Dedifferentiated amniotic fluid mesenchymal stem cell (primary cell): ENCODE results near the gene ILDR1.
"Not testable (repeated sequence)": the region's sequence is repeated elsewhere in the genome, so short reads cannot be mapped to it uniquely, and the experiment has no call there.

Experiments used
- DNase-seq: peaks from one replicate; pipeline ENCODE4 v3.0.0-alpha.2; 2016; ENCODE audit errors: extremely low spot score

ILDR1 gene

DNA sequence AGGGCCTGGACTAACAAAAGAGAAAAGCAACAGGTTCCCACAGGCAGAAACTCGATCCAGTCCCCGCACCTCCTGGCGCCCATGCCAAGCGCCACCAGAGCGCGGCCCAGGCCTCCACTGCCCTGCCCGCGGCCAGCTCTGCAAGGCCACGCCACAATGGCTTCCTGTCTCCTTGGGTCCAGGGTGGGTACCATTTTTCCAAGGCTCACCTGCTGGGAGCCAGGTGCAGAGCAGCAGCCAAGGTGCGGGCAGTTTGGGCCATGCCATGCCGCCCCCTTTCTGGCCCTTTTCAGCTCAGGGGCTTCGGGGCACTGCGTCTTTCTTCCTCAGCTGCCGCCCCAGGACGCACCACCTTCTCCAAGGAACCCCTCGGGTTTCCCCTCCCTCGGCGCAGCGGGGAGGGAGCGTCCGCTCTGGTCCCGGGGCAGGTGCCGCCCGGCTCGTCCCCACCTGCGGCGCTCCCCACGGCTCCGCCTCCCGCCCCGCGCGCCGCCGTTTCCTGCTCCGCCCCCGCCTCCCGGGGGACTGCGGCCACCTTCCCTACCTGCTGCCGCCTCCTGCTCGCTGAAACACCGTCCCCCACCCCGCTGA is at the start of gene ILDR1:
Gene ILDR1 (minus strand): TSS at position 437 of the 591 bp plus-strand sequence. CDS start 170 bp downstream, at position 267.
- DNase-seq, result no peak

DNA sequence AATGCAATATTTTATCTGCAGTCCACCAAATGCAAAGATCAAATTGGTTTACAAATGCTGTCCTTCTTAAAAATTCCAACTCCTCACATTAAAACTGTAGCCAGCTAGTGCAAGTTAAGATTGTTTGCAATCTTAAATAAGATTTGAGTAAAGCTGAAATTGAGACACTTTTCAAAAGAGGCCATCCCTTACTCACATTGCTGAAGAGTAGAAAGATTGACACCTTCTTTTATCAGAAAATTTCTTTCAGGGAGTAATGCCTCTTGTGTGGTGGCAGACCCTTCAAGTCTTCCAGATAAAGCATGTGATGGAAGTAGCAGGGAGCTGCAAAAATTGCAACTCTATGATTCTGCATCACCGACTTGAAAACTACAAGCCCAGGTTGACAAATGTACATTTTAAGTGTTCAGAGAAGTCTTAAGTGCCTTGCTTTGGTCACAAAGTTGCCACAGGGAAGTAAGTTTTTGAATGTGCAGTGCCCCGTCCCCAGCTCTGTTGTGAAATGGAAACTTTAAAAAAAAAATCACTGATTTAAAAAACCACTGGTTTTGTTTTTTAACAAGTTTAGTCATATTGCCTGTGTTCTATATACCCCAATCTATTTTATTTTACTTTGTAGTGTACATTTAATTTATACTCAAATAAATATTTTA is 45.7 kb upstream of the ILDR1 start:
- no peak for DNase-seq

DNA sequence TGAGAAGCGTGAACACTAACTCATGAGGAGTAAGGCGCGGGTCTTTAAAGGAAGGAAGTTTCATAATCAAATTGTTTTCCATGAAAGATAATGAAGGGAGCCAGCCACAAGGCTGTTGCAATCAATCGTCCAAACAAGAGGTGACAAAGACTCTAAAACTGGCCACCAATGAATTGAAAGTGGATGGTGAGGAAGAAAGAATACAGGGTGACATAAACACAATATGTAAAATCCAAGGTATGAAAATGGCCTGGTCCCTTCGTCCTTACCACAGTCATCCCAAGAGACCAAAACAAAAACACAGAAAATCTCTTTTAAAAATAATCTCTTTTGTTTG is 45.1 kb upstream of the ILDR1 start:
- no peak for DNase-seq

DNA sequence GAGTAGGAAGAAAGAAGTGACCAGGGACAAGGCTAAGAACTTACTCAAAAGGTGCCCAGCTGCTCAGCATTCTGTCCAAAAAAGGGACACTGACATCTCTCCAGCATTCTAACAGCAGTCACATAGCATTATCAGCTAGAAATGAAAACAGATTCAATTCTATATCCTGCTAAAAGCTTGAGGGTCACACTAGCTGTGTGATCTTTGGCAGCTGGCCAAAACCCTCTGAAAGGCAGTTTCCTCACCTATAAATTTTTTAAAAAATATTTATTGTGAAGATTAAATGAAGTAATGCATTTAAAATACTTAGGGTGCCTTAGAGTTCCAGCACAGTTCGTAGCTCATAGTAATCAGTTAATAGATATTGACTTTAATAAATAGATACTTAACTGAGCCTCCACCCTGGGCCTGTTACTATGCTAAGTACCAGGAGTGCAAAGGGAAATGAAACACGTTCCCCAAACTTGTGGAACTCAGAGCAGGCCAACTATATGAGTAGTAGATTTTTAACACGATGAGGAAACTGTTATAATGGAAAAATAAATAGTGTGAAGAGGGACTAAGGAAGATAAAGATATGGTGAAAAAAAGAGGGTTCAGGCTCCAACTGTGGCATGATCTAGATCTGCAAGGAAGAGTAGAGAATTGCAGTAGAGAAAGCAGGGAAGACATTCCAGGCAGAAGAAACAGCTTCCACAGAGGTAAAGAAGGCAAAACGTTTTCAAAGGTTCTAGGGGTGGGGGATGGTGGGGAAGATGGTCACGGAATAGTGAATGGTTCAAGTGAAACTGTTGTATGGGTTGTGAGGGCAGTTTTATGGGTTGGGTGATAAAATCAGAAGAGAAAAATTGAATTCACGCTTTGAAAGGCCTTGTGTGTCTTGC is 44.5 kb upstream of the ILDR1 start:
- no peak for DNase-seq

DNA sequence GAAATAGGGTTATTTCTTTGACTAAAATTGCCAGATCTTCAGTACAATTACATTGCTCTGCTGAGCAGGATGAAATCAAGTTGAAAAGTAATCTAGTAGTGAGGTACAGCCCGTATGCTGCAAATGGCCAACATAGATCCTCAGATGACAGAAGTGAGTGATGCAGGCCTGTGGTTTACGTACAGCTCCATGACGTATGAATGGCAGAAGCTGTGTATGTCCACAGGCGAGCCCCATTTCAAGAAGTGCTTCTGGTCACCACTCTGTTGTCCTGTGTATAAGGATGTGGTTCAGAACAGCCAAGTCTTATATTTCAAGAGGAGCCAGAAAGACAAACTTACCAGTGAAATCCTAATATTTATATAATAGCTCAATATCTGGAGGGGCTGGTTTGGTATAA is 42.3 kb upstream of the ILDR1 start:
- no peak for DNase-seq

DNA sequence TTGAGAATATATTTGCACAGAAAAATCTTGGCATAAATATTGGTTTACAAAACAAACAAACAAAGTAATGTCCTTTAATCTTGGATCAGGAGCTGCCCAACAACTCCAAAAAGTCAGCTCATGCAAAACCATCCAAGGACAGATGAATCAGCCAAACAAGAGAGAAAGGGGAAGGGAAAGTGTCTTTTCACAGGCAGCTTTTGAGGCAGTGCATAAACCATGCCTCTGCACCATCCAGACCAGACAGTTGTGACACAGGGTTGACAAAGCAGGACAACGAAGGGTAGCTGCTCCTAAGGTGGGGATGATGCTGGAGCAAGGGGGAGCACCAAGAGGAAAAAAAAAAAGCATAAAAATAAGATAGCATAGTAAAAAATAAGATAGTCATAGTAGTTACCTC is 41.9 kb upstream of the ILDR1 start:
- no peak for DNase-seq

DNA sequence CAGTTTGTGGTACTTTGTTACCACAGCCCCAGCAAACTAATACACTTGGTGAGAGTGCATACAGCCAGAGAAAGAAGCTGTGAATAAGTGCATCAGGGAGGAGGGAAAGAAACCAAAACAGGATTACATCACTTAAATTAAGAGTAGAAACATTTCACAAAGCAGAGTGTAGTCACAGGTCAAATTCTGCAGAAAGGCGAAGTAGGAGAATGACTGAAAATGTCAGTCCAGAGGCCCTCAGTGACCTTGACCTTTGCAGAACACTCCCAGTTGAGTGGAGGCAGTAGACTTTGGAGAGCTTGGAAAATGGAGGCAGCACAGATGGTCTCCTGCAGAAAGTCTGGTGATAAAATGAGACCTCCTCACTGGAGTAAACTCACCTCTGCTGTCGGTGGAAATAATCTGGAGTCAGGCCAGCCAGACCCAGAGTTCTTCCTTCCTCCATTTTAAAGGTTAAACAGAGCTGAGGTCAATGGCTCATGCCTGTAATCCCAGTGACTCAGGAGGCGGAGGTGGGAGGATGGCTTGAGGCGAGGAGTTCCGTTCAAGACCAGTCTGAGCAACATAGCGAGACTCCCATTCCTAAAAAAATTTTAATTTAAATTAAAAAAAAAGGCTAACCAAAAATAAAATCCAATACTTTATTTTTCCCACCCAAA is 38.1 kb upstream of the ILDR1 start:
- no peak for DNase-seq

DNA sequence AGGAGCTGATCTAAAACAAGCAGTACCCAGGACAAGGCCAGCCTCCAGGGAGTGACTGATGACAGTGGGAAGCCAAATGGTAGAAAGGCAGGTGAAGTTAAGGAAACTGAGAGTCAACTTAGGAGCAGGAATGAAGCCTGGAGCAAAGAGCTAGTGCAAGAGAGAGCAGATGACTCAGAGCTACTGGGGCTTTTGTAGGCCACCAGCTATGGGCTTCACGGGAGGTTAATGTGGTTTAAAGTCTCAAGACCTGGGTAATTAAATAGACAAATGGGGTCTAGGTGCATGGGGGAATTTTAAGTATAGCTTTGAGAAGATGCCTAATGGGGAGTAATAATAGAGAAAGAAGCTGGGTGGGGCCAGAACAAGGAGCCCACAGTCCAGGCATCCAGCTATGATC is 36.2 kb upstream of the ILDR1 start:
- DNase-seq, result no peak

DNA sequence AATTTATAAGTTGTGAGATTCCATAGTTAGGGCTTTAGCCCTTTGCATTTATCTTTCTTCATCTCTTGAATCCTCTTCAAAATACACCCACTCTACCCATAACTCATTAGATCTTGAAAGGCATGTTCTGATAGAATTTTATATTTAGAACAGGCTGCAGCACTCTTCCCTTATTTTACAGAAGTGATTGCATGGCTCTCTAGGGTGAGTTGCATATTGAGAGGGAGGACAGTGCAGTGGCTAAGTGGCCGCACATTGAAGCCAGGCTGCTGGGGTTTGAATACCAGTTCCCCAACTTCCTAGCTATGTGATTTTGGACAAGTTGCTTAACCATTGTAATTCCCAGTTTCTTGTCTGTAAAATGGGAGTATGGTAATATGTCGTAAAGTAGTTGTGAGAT is 35.6 kb upstream of the ILDR1 start:
- DNase-seq, result no peak

DNA sequence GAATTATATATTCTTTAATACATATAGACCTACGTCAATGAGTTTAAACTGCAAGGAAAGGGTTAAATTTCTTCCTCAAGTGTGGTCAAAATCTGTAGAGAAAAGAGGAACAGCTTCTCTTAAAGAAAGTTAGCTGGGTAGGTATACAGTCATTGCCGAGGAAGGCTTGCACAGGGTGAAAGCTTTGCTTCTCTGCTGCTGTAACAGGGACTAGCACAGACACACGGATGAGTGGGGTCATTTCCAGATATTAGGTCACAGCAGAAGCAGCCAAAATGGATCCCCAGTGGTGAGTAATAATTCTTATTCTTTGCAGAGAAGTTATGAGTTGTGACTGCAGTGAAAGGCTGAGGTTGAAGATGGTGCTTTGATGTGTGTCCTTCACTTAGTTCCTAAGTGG is 33.2 kb upstream of the ILDR1 start, which contains the start of gene CD86:
Gene CD86 (plus strand): TSS at position 148 of the 400 bp plus-strand sequence. CDS start 128 bp downstream, at position 276.
- no peak for DNase-seq

DNA sequence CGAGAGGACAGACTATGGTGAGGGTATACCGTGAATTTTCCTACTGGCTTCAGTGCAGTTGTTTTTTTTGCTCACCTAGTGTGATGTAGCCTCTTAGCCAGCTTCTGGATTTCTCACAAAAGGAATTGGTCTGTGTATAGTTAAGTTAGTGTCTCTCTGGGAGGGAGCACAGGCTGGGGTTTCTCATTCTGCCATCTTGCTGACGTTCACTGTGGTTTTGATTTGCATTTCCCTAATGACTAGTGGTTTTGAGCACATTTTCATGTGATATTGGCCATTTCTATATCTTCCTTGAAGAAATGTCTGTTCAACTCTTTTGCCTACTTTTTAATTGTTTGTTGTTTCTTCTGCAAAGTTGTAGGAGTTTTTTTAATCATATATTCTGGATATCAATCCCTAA is 30.9 kb upstream of the ILDR1 start:
- no peak for DNase-seq

DNA sequence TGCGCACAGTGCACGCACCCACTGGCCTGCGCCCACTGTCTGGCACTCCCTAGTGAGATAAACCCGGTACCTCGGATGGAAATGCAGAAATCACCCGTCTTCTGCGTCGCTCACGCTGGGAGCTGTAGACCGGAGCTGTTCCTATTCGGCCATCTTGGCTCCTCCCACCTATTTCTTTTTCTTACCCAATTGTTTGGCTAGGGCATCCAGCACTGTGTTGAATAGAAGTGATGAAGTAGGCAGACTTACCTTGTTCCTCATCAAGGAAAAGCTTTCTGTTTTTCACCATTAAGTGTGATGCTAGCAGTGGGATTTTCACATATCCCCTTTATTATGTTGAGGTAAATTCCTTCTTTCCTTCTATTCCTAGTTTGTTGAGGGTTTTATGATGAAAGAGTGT is 25.7 kb upstream of the ILDR1 start:
- not testable (repeated sequence) for DNase-seq

DNA sequence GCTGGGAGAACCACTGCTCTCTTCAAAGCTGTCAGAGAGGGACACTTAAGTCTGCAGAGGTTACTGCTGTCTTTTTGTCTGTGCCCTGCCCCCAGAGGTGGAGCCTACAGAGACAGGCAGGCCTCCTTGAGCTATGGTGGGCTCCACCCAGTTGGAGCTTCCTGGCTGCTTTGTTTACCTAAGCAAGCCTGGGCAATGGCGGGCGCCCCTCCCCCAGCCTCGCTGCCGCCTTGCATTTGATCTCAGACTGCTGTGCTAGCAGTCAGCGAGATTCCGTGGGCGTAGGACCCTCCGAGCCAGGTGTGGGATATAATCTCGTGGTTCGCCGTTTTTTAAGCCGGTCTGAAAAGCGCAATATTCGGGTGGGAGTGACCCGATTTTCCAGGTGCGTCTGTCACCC is 25.2 kb upstream of the ILDR1 start:
- not testable (repeated sequence) for DNase-seq

DNA sequence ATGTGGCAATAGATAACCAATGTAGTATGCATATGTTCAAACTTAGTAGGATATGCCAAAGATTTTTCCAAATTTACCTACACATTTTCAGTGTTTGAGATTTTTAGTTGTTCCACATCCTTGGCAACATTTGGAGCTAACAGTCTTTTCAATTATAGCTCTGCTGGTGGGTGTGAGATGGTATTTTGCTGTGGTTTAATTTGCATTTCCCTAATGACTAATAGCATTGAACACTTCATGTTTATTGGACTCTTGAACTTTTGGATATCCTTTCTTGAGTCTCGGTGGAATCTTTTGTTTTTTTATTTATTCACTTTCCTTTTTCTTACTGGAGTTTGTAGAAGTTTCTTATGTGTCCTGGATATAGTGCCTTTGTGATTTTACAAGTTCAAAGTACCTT is 11.0 kb upstream of the ILDR1 start:
- DNase-seq, result no peak

DNA sequence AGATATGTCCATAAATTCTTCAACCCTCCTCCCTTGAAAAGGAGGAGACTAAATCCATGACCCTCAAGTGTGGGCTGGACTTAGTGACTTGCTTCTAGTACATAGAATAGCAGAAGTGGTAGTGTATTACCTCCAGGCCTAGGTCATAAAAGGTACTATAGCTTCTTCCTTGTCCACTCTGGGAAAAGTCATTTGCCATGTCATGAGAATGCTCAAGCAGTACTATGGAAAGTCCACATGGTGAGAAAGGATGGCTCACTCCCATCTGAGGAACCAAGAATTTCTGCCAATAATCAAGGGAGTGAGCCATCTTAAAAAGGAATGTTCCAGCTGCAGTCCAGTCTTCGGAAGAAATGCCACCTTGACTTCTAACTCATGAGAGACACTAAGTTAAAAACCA is 10.5 kb upstream of the ILDR1 start:
- no peak for DNase-seq

DNA sequence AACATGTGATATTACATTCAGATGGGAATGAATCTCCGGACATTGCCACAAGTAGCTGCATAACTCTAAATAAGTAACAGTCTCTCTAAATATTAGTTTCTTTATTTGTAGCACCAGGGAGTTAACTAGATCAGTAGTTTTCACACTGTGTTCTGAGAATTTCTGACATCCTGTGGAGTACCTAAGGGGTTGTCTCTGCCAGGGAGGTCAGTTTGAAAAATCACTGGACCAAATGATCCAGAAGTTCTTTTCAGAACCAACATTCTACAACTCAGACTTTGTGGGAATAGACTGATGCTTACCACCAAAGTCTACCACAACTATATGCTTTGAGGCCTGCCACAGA is 9.0 kb upstream of the ILDR1 start:
- no peak for DNase-seq

DNA sequence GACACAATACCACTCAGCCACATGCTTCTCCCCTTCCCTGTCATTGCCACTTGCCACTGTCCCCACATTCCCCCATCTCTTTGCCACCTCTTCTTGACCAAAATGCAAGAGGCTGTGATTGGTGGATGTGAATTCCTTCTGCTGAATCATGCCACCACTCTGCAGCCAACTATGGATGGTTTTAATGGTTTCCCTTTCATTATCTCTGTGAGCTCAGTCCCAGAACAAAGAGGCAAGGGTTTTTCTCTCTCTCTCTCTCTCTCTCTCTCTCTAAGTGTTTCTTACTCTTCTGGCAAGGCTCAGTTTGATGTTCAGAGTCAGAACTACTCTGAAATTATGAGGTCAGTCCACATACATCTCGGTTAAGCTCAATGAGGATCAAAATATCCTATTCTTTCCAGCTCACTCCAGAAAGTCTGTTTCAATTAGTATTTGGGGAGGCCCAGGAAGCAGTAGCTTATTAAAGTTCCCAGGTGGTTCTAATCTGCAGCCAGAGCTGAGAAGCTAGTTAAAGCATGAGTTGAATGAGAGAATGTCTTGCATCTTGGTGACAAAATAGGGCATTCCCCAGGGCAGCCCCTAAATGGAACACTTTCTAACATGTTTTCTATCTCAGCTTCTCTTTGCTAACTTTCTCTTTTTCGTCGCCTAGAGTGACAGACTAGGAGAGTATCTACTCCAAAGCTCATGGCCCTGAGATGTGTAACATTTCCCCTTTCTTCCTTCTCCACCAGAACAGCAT is 8.5 kb upstream of the ILDR1 start:
- no peak for DNase-seq

DNA sequence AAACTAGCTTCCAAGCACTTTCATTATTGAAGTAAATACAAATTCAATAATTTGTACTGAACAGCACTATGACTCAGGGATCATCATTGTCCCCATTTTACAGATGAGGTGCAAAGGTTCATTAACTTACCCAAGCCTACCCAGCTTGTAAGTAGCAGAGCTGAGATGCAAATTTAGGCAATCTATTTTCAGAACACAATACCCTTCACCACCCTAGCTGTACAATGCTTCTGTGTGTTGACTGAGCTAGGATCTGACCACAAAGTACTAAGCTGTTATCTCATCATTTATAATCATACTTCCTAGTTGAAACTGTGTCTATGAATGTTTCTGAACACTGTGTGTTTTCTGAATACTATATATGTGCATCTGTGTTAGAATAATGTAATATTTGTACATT is 3.2 kb upstream of the ILDR1 start:
- no peak for DNase-seq

DNA sequence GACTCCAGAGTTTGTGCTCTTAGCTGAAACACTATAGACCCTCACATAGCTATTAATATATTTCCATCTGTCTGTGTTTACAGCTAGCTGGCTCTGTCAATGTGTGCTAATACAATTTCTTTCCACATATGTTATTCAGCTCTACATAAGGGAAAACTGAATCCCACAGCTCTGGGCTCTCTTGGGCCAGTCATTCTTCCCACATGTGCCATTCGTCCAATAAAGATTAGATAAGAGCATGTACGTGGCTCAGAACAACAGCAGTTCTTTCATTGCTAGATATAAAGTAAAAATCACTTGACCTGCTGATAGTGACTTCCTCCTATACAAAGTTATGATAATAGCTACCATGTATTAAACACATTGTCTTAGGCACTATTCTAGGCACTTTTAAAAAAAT is 2.8 kb upstream of the ILDR1 start:
- no peak for DNase-seq

DNA sequence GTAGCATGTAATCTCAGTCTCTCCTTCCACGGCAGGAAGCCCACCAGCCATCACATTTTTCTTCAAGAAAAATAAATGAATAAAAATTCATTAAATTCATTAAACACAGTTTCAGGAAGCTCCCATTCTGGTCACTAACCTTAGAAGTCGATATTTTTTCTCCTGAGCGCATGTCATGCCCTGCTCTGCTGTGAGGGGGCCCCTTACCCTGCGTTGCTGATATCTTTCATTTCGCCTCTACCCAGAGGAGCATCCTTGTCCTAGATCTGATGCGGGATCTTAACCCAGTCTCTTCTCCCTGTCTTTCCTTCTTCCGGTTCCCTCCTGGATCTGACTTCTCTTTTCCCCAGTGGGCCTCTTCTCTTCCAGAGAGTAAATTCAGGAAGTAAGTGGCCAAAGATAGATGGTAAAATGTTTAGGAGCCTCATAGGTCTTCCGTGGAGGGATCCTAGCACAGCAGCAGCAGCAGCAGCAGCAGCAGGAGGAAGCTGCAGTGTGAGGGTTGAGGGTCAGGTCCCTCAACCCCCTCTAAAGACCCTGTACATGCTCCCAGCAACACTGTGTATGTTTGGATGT is 1.4 kb upstream of the ILDR1 start:
- DNase-seq, result no peak

DNA sequence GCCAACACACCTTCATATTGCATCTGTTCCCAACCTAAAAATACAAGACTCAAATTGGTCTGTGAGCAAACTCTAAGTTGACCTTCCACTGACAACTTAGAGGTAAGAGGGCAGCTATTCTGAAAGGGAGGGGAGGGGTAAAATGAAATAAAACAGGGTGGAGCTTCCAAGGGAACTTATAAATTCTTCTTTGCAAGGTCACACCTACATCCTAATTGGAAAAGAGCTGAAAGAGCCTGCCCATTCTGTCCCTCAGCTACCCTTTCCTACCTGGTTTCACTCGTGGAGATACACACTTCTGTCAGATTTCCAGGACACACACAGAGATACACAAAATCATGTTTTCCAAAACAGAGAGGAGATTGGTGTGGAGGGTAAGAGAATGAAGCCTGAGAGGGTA is 1.0 kb downstream of the ILDR1 start:
- no peak for DNase-seq

DNA sequence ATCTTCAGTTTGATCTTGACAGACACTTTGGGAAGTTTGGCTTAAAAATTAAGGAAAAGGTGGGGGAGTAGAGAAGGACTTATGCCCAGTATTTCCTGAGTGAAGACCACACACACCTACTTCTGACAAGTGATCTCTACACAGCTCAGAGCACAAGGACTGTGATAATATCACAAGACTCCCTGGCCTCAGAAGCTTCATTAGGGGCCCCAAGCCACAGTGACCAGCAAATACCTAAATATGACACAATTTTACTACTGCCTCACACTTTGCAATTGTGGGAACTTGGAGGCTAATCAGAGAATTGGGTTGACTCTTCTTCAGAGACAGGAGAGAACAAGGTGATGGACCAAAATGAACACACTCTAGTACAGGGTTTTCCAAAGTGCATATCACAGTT is 2.6 kb downstream of the ILDR1 start:
- no peak for DNase-seq
